H1 (cell line): ENCODE data around the gene GOLIM4. TPM values are rescaled to one million over a fixed set of nuclear protein-coding genes. Genes with fewer than 3 reads are reported as not detected.

Experiments used
- CTCF ChIA-PET: fragments of 300-600 bp; sonication (Branson Sonifier 250); formaldehyde crosslinking; loops from one replicate; lab custom pipeline; 2021; ENCODE audit not compliant: partially characterized antibody; lab: Charles Lee
- POLR2A ChIA-PET: fragments of 300-600 bp; sonication (Branson Sonifier 250); formaldehyde crosslinking; loops from one replicate; lab custom pipeline; 2021; ENCODE audit warnings: inconsistent platforms; ENCODE audit not compliant: partially characterized antibody; lab: Charles Lee
- DNase-seq, 2 experiments: peaks; one replicate each; pipeline versions ENCODE4 v3.0.0 to v3.0.0-alpha.2; 2010 to 2022; ENCODE audit warnings: low spot score in 2 of 2, low read depth in 1 of 2, mixed read lengths in 1 of 2
- FAIRE-seq: peaks from 2 replicates; lab custom pipeline; 2011; peaks lifted over from hg19 to GRCh38; lab: Jason Lieb, UNC
- H2AFZ ChIP-seq: 2 replicates; pipeline ENCODE4 v1.8.1; 2012; ENCODE audit warnings: low read length, inconsistent platforms
- H2AK5ac ChIP-seq: 2 replicates; pipeline ENCODE4 v1.6.1; 2013; ENCODE audit warnings: low read depth, low read length
- H2BK120ac ChIP-seq: replicated peaks from 2 replicates; pipeline ENCODE3; 2013; ENCODE audit warnings: low read depth, low read length, inconsistent platforms
- H2BK12ac ChIP-seq: 2 replicates; pipeline ENCODE4 v1.6.1; 2013; ENCODE audit warnings: low read depth, low read length
- H2BK15ac ChIP-seq: 2 replicates; pipeline ENCODE4 v1.6.1; 2013; ENCODE audit warnings: low read length
- H2BK20ac ChIP-seq: 2 replicates; pipeline ENCODE4 v1.6.1; 2013; ENCODE audit warnings: low read length
- H2BK5ac ChIP-seq: 2 replicates; pipeline ENCODE4 v1.6.1; 2013; ENCODE audit warnings: low read depth, low read length
- H3K14ac ChIP-seq: 2 replicates; pipeline ENCODE4 v1.6.1; 2013; ENCODE audit warnings: inconsistent platforms; ENCODE audit not compliant: insufficient read length
- H3K18ac ChIP-seq: 2 replicates; pipeline ENCODE4 v1.6.1; 2013; ENCODE audit warnings: low read length; ENCODE audit errors: extremely low read depth
- H3K23ac ChIP-seq: 2 replicates; pipeline ENCODE4 v1.6.1; 2013; ENCODE audit warnings: inconsistent platforms; ENCODE audit not compliant: insufficient read length
- H3K23me2 ChIP-seq: 2 replicates; pipeline ENCODE4 v1.6.1; 2013; ENCODE audit warnings: low read depth, low read length
- H3K27ac ChIP-seq: 2 replicates; pipeline ENCODE4 v1.6.1; 2011; ENCODE audit warnings: low read depth, low read length, inconsistent platforms
- H3K27me3 ChIP-seq, 4 experiments: replicated peaks in 1 of 4; 1 replicate in 1 of 4; 2 replicates in 3 of 4; pipeline versions ENCODE4 v1.6.1 to v1.8.1; 2011 to 2013; ENCODE audit warnings: low read length in 3 of 4, mild to moderate bottlenecking in 3 of 4, inconsistent platforms in 2 of 4, mixed read lengths in 2 of 4, moderate library complexity in 1 of 4; ENCODE audit not compliant: control insufficient read depth in 3 of 4, insufficient read depth in 3 of 4; ENCODE audit errors: extremely low read depth in 1 of 4
- H3K36me3 ChIP-seq, 4 experiments: 2 replicates each; pipeline versions ENCODE4 v1.6.1 to v1.8.1; 2011 to 2013; ENCODE audit warnings: mild to moderate bottlenecking in 4 of 4, low read length in 3 of 4, moderate library complexity in 2 of 4, control low read depth in 1 of 4, inconsistent platforms in 1 of 4; ENCODE audit not compliant: insufficient read depth in 4 of 4, control insufficient read depth in 2 of 4
- H3K4ac ChIP-seq: replicated peaks from 2 replicates; pipeline ENCODE3; 2013; ENCODE audit warnings: low read length, low read depth, mixed read lengths, inconsistent platforms; ENCODE audit not compliant: insufficient read length
- H3K4me1 ChIP-seq, 4 experiments: replicated peaks in 1 of 4; 1 replicate in 1 of 4; 2 replicates in 3 of 4; pipeline versions ENCODE4 v1.6.1 to v1.8.1; 2011 to 2013; ENCODE audit warnings: low read length in 3 of 4, inconsistent platforms in 2 of 4, mixed read lengths in 1 of 4; ENCODE audit not compliant: insufficient read depth in 4 of 4, control insufficient read depth in 3 of 4
- H3K4me2 ChIP-seq, 2 experiments: 2 replicates each; pipeline versions ENCODE4 v1.6.1 to v1.8.1; 2011 to 2013; ENCODE audit warnings: low read depth in 2 of 2, low read length in 2 of 2, control low read depth in 1 of 2, inconsistent platforms in 1 of 2, mild to moderate bottlenecking in 1 of 2; ENCODE audit not compliant: insufficient read depth in 1 of 2
- H3K4me3 ChIP-seq, 4 experiments: fragments of 200-600, 300-600 bp in 1 of 4; sonication (generic), shearing (Covaris generic), sonication (Bioruptor Twin) in 1 of 4; 2 replicates each; pipeline versions ENCODE4 v1.5.1 to v1.8.1; 2011 to 2016; ENCODE audit warnings: low read length in 4 of 4, low read depth in 3 of 4, control low read depth in 2 of 4, inconsistent platforms in 2 of 4, mild to moderate bottlenecking in 2 of 4, mixed read lengths in 1 of 4, moderate library complexity in 1 of 4; ENCODE audit not compliant: insufficient read depth in 2 of 4; ENCODE audit errors: extremely low read depth in 1 of 4
- H3K56ac ChIP-seq: replicated peaks from 2 replicates; pipeline ENCODE3; 2013; ENCODE audit warnings: low read depth, mild to moderate bottlenecking, mixed read lengths, low read length, inconsistent platforms; ENCODE audit not compliant: insufficient read length
- H3K79me1 ChIP-seq: 2 replicates; pipeline ENCODE4 v1.6.1; 2013; ENCODE audit warnings: low read depth, low read length, control low read depth
- H3K79me2 ChIP-seq, 2 experiments: 2 replicates each; pipeline versions ENCODE4 v1.6.1 to v1.8.1; 2012 to 2013; ENCODE audit warnings: low read length in 2 of 2, mild to moderate bottlenecking in 2 of 2, inconsistent platforms in 1 of 2; ENCODE audit not compliant: insufficient read depth in 2 of 2, control insufficient read depth in 1 of 2
- H3K9ac ChIP-seq, 4 experiments: replicated peaks in 1 of 4; 1 replicate in 1 of 4; 2 replicates in 3 of 4; pipeline versions ENCODE4 v1.6.1 to v1.8.1; 2011 to 2013; ENCODE audit warnings: low read depth in 3 of 4, low read length in 3 of 4, control low read depth in 2 of 4, mild to moderate bottlenecking in 2 of 4, moderate library complexity in 2 of 4, inconsistent platforms in 1 of 4; ENCODE audit errors: extremely low read depth in 1 of 4
- H3K9me3 ChIP-seq, 2 experiments: 2 replicates each; pipeline versions ENCODE4 v1.6.1 to v1.8.1; 2012 to 2013; ENCODE audit warnings: mild to moderate bottlenecking in 2 of 2, moderate library complexity in 2 of 2, control low read depth in 1 of 2, inconsistent platforms in 1 of 2, low read depth in 1 of 2, low read length in 1 of 2, mixed read lengths in 1 of 2; ENCODE audit not compliant: insufficient read depth in 2 of 2
- H4K20me1 ChIP-seq, 2 experiments: replicated peaks in 1 of 2; 2 replicates each; pipeline versions ENCODE3 to v1.8.1; 2011 to 2013; ENCODE audit warnings: inconsistent platforms in 2 of 2, low read length in 2 of 2, mild to moderate bottlenecking in 1 of 2; ENCODE audit not compliant: insufficient read depth in 2 of 2, control insufficient read depth in 1 of 2
- H4K5ac ChIP-seq: 2 replicates; pipeline ENCODE4 v1.6.1; 2013; ENCODE audit warnings: low read length, low read depth, mixed read lengths, inconsistent platforms; ENCODE audit not compliant: insufficient read length
- H4K8ac ChIP-seq: 2 replicates; pipeline ENCODE4 v1.8.0; 2013; ENCODE audit warnings: mild to moderate bottlenecking, moderate library complexity, low read length, inconsistent platforms; ENCODE audit not compliant: insufficient read depth; ENCODE audit errors: extremely low read depth
- H4K91ac ChIP-seq: replicated peaks from 2 replicates; pipeline ENCODE3; 2013; ENCODE audit warnings: low read length, mixed read lengths, inconsistent platforms; ENCODE audit not compliant: insufficient read length
- WGBS, 2 experiments: shearing (Covaris generic) in 1 of 2; methylation state at CpG; one replicate each; pipeline versions ENCODE4 v1.1.6 to v1.1.7; 2013 to 2015; ENCODE audit warnings: low lambda C conversion rate in 2 of 2, mixed read lengths in 2 of 2, inconsistent platforms in 1 of 2, low coverage in 1 of 2, missing lambda C conversion rate in 1 of 2; ENCODE audit not compliant: insufficient replicate concordance in 2 of 2, insufficient coverage in 1 of 2, insufficient read length in 1 of 2; ENCODE audit errors: extremely low coverage in 1 of 2, missing lambda C conversion rate in 1 of 2; 5-methylcytosine and 5-hydroxymethylcytosine counted together
- polyA plus RNA-seq, 7 experiments: library from polyadenylated mRNA; depleted of rRNA in 3 of 7; stranded (reverse) in 5 of 7; unstranded in 2 of 7; fragments of >200 nt in 5 of 7; fragments of 200-250 nt in 2 of 7; gene quantifications; 1 replicate in 5 of 7; 2 replicates in 1 of 7; 4 replicates in 1 of 7; pipeline versions ENCODE4 v1.2.1 to v1.2.3, GENCODE V29; 2011 to 2013; ENCODE audit warnings: missing spikeins in 2 of 7, mixed read lengths in 2 of 7
- total RNA-seq: library from RNA; stranded (reverse); fragmentation: NEBNext Ultra II Directional; extraction: Animal tissue kit (Norgen Biotek cat#: 25700); gene quantifications from 2 replicates; pipeline ENCODE4 v1.2.1, GENCODE V29; 2021

Gene GOLIM4
- total and polyA plus RNA-seq, 2 of the 8 experiments (the other 6 are each of a cell fraction or from before 2014, with no cell fraction given) = 5.6 to 29.7 TPM

- Histone ChIP-seq H2BK120ac (no peak overlapping the region), H4K5ac (no peak overlapping the region), H2BK15ac (no peak overlapping the region), H3K9ac (no peak overlapping the region), H3K4me1 (peaks cover 0 to 14% (median 7%) of the 10 kb centered on the region in 4 experiments; a peak in 4 of 7 replicates), H3K79me2 (peaks cover 0 to 77% of the 10 kb centered on the region in 2 experiments; a peak in 2 of 4 replicates), H2AFZ (no peak overlapping the region), H3K4me2 (no peak overlapping the region), H3K14ac (no peak overlapping the region), H3K23ac (no peak overlapping the region), H2BK20ac (0 out of 2 replicates have a peak overlapping the region, but pooled peaks have one; percentile 24), H2AK5ac (no peak overlapping the region), H2BK5ac (no peak overlapping the region), H3K9me3 (no peaks in the 10 kb centered on the region), H3K4ac (no peak overlapping the region), H3K18ac (no peak overlapping the region), H3K27ac (no peak overlapping the region), H3K23me2 (no peaks in the 10 kb centered on the region), H3K56ac (no peak overlapping the region), H4K91ac (no peak overlapping the region), H3K36me3 (no peaks in the 10 kb centered on the region), H3K4me3 (no peak overlapping the region), H3K79me1 (no peaks in the 10 kb centered on the region; the same call in 1 of the 2 replicates), H4K20me1 (peaks cover 0 to 2% of the 10 kb centered on the region in 2 experiments), H4K8ac (no peak overlapping the region), H3K27me3 (no peaks in the 10 kb centered on the region), H2BK12ac (peak overlapping the region; percentile 18; the same call in 1 of the 2 replicates)
- no peak for DNase-seq
- WGBS, 2 experiments = 93% methylated on average over 2 of the region's 2 CpGs; no CpG with 5 or more reads in 1 of the 2 experiments
- ChIA-PET CTCF (interaction anchor here (0.9 to 2.3 kb wide), 8 partner anchors 8 to 534 kb away, joined by 3 to 14 read pairs (median 4); no protein-coding TSS in a partner anchor), POLR2A (interaction anchor here (0.9 to 1.8 kb wide), 2 partner anchors 9 to 12 kb away, joined by 3 to 4 read pairs; no protein-coding TSS in a partner anchor)
- FAIRE-seq = no peak
These were observed 14.5 kb downstream of the GOLIM4 start for GRCh38 chr3:168081171-168081771.
